Thyroid gland (tissue), 4 donors: ENCODE measurements around the gene DYNLT1.

Source experiments
- POLR2A ChIP-seq, 2 donors: fragments of 450-650 bp; IDR thresholded peaks; one replicate each; pipeline ENCODE4 v1.6.1; 2017; ENCODE audit warnings: antibody characterized with exemption in 2 of 2, mild to moderate bottlenecking in 2 of 2, moderate library complexity in 1 of 2
- TF ChIP-seq, protein P1 (sequence below), 6 experiments: fragments of 200-600 bp in 3 of 6; fragments of 450-650 bp in 3 of 6; sonication (generic) in 3 of 6; IDR thresholded peaks; one replicate each; pipeline ENCODE4 v1.5.1; 2016 to 2019; ENCODE audit warnings: antibody characterized with exemption in 6 of 6, mild to moderate bottlenecking in 2 of 6, inconsistent platforms in 1 of 6, moderate library complexity in 1 of 6

DNA sequence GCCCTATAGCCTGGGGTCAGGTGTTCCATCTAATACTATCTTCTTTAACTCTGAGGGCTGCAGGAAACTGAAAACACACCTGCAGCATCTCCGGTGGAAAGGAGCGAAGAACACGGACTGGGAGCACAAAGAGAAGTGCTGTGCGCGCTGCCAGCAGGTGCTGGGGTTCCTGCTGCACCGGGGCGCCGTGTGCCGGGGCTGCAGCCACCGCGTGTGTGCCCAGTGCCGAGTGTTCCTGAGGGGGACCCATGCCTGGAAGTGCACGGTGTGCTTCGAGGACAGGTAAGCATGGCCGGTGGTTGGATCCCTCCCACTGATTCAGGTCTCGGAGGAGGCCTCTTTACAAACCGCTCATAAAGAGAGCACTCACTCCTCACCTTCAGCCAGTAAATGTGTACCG, 20.8 kb upstream of the DYNLT1 start:
- no peak for TF ChIP-seq POLR2A (IDR thresholded peaks at IDR 0.05)
- TF ChIP-seq, protein P1, sequence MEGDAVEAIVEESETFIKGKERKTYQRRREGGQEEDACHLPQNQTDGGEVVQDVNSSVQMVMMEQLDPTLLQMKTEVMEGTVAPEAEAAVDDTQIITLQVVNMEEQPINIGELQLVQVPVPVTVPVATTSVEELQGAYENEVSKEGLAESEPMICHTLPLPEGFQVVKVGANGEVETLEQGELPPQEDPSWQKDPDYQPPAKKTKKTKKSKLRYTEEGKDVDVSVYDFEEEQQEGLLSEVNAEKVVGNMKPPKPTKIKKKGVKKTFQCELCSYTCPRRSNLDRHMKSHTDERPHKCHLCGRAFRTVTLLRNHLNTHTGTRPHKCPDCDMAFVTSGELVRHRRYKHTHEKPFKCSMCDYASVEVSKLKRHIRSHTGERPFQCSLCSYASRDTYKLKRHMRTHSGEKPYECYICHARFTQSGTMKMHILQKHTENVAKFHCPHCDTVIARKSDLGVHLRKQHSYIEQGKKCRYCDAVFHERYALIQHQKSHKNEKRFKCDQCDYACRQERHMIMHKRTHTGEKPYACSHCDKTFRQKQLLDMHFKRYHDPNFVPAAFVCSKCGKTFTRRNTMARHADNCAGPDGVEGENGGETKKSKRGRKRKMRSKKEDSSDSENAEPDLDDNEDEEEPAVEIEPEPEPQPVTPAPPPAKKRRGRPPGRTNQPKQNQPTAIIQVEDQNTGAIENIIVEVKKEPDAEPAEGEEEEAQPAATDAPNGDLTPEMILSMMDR (IDR thresholded peaks at IDR 0.05): no peak
